NCI-H510A treated with DMSO at 0.1 percent for 48 hours (cell line): ENCODE measurements around the gene POU4F3.
"Not testable (repeated sequence)": the region's sequence is repeated elsewhere in the genome, so short reads cannot be mapped to it uniquely, and the experiment has no call there.

Experiments used
- DNase-seq: peaks from one replicate; lab custom pipeline; 2025; lab: John Stamatoyannopoulos, UW

The POU4F3 gene, protein sequence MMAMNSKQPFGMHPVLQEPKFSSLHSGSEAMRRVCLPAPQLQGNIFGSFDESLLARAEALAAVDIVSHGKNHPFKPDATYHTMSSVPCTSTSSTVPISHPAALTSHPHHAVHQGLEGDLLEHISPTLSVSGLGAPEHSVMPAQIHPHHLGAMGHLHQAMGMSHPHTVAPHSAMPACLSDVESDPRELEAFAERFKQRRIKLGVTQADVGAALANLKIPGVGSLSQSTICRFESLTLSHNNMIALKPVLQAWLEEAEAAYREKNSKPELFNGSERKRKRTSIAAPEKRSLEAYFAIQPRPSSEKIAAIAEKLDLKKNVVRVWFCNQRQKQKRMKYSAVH

DNA sequence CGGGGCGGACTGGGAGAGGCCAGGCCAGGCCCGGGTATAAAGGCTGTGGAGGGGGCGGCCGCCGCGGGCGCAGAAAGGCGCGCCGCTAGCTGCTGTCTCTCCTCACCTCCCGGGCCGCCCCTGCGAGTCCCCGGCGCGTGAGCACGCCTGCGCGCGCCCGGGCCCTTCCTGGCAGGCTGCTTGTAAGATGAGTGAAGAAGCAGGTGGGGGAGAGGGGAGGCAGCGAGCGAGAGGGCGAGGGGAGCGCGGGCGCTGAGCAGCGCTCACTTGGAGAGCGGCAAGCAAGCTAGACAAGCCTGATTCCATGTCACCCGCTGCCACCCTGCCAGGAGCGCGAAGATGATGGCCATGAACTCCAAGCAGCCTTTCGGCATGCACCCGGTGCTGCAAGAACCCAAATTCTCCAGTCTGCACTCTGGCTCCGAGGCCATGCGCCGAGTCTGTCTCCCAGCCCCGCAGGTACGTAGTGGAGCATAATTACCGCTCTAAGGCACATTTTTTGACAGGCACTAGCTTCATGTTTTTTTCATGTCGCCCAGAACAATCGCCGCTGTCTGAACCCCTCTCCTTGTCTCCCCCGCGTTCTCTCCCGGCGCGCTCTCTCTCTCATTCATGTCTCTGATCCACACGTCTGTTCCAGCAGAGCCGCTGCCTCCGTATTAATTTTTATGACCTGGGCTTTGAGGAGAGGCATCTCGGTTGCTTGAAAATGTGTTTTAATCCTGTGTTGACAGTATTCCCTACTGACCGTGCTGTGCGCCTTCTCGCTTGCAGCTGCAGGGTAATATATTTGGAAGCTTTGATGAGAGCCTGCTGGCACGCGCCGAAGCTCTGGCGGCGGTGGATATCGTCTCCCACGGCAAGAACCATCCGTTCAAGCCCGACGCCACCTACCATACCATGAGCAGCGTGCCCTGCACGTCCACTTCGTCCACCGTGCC is at the start of gene POU4F3:
TSS of gene POU4F3 (plus strand) at position 66 of the 941 bp plus-strand sequence. CDS start at position 340, 274 bp downstream.
- peak; percentile 3 for DNase-seq

DNA sequence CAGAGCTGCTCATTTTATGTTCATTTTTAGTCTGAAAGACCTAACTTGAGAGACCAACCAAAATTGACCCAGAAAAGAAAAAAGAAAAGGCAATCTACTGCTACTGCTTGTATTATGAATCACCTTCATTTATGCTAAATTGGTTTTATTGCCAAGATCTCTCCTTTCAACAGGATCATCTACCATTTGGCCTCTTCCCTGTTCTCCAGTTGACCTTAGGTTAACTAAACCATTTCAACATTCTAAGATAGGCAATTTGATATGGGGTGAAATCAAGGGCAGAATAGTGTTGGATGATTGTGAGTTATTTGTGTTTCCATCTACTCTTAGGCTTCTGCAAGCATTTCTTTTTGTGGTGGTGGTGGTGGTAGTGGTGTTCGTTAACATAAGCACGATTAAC is 48.3 kb upstream of the POU4F3 start:
- no peak for DNase-seq

DNA sequence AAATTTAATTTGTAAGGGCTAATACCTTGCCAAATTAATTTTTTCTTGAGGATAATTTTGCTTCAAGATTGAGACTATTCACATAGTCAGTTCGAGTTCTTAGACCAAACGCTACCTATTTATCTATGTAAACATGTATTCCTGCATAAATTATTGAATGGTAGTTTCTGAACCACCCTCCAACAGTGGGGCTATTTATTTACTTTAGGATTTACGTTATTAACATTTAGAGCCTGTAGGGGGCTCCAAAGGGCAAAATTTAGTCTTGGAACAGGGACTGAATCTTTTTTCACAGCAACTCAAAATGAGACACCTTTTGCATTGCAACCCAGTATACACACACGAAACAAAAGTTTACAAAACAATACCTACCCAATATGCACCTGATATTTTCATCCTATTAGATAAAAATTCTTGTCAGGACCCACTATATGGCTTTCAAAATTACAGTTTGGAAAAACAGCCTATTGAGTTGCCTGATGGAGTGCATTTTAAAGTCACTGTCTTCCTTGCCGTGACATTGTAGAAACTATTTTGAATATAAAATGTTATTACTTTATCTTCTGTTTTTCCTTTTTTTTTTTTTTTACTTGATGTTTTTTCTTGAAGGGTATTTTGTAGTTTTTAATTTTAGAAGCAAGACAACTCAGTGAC is 47.1 kb upstream of the POU4F3 start:
- DNase-seq, result peak; percentile 24

DNA sequence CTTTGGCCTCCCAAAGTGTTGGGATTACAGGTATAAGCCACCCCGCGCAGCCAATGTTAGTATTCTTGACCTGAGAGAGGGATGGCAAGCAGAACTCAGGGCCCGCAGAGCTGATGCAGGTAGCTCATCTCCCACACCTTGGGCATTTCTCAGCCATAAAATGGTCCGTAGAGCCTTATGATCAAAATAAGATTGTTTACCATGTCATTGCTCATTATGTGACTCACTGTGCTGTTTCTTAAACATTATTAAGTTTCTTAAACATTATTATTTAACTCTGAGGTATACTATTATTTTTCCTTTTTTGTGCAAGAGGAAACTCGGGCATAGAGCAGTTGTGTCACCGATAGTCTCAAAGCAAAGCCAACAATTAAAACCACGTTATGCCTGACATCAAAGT is 42.4 kb upstream of the POU4F3 start:
- DNase-seq, result no peak

DNA sequence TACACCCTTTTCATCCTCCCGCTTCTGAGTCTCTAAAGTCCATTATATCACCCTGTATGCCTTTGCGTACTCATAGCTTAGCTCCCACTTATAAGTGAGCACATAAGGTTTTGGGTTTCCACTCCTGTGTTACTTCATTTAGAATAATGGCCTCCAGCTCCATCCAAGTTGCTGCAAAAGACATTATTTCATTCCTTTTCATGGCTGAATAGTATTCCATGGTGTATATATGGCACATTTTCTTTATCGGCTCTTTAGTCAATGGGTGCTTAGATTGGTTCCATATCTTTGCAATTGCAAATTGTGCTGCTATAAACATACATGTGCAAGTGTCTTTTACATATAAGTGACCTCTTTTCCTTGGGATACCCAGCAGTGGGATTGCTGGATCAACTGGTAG is 39.7 kb upstream of the POU4F3 start:
- DNase-seq, result not testable (repeated sequence)

DNA sequence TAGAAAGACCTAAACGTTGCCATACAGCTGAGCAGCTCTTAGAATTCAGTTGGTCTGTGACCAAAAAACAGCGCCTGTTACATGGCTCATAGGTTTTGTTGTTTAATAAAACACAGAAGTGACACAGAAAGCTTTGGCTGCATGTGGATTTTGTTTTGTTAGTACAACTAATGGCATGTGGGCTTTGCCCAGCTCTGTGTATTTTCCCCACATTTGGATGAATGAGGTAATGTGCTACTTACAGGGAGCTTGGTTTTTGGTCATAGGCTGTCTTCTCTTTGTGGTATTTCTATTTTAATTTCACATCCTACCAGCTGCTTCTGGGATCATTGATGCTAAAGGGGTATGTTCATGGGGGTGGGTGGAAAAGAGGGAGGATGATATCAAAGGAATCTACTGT is 37.0 kb upstream of the POU4F3 start:
- no peak for DNase-seq

DNA sequence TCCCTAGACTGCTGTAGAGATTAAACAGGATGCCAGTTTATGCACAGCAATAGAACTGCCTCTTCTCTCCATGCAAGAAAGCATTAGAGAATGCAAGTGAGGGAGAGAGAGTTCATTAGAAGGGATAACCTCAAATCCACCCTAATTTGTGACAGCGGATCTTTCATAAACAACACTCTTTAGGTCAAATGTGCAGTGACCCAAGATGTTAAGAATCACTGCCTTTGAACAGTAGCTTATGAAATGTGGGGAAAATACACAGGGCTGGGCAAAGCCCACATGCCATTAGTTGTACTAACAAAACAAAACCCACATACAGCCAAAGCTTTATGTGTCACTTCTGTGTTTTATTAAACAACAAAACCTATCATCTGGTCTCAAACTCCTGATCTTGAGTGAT is 36.2 kb upstream of the POU4F3 start:
- no peak for DNase-seq

DNA sequence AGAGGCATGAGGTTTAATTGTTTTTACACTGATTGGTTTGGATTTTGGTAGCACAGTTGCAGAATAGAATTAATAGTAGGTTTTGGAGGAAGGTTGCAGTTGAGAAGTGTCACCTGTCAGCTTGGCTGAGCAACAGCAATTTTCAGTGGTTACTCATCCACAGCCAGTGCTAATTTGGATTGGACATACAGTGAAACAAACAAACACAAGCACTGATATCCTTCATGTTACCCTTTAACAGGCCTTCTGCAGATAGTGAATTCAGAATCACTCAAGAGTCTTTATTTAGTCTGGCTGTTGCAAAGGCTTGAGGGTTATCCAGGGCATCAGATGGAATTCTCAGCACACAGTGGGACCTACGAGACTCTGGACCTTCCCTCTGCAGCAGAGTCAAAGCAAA is 31.8 kb upstream of the POU4F3 start:
- no peak for DNase-seq

DNA sequence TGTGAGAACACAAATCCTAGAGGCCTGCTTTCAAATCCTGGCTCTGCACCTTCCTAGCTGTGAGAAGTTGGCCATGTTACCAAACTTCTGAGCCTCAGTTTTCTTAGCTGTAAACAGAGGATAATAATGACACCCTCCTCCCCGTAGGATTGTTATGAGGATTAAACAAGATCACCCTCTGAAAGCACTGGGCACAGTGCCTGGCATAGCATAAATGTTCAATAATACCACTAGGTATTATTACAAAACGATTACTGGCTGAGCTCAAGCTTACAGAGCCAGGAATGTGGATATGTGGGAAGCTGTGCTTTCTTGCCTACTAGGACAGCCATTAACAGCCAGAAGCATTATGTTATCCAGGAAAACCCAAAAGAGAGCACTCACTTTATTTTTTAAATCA is 30.8 kb upstream of the POU4F3 start:
- DNase-seq, result no peak

DNA sequence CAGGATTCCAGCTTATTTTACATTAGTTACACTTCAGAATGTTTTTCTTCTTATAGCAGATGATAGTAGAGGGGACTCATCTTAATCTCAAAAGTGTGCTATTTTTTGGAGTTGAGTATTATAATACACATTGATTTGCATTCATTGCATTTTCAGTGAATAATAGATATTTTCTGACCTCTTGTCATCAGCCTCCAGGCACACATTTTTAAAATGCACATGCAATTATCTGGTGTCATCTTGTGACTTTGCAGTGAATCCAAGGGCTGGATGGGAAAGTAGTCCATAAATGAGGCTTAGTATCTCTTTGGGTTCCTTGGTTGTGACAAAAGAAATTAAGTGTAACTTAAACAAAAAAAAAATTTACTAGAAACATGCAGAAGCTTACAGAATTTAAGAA is 28.1 kb upstream of the POU4F3 start:
- DNase-seq, result no peak

DNA sequence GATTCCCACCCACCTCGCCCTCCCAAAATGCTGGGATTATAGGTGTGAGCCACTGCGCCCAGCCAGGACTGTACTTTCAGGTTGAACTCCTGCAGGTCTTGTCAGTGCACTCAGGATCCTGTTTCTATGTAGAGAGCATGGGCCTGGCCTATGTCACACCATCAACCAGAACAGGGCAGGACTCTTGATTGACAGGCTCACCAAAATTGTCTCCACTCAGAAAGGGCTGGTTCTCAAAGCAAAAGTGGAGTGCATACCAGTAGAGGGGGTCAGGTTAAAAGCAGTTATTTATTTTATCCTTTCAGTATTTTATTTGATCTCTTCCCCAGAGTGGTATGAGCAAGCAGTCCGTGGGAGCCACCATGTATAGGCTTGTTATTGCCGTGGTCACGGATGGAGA is 27.4 kb upstream of the POU4F3 start:
- no peak for DNase-seq

DNA sequence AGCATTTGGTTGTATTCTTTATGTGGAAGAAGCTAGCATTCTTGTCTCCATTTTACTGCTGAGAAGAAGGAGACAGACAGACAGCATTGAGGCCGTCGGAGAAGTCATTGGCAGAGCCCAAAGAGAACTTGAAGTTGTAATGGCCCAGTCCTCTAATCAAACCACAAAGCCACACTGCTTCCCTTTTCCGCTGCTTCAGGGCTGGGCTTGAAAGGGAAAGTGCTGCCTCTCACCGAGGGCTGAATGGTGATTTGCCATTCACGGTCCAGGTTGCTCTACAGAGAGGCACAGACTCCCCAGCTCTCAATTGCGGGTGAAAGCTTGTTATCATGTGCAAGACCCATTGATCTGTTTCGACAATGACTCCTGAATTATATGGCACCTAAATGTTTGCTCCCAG is 25.6 kb upstream of the POU4F3 start:
- DNase-seq, result no peak

DNA sequence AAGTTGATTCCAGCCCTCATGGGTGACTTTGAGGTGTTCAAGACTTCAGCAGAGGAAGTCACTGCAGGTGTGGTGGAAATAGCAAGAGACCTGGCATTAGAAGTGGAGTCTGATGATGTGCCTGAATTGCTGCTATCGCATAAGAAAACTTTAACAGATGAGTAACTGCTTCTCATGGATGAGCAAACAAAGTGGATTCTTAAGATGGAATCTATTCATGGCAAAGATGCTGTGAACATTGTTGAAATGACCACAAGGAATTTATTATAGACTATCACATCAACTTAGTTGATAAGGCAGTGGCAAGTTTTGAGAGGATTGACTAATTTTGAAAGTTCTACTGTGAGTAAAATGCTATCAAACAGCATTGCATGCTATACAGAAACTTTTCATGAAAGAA is 17.1 kb upstream of the POU4F3 start:
- DNase-seq, result no peak

DNA sequence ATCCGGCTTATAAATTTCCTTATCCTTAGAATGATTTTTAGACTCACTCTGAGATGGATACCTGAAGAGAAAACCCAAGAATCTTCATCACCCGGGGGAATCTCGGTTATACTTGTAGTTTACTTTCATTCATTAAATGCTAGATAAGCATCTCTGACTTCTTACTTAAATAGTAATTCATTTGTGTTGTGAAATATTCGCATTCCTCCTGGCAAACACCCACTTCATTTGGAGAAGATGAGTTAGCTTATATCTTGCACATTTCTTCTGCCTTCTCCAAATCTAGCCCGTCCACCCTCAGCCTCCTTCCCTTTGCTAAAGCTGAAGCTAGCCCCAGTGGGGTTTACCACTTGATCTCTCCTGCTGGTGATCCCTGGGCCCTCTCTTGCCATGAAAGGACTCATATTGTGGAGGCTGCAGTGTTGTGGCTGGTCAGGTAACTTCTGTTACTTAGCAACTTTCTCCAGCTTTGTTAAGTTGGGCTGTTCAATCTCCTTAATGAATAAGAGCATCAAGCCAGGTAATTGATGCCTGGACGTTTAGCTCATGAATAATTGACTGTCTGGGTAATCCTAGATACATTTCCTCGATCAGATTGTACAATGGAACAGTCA is 11.3 kb upstream of the POU4F3 start:
- DNase-seq, result no peak

DNA sequence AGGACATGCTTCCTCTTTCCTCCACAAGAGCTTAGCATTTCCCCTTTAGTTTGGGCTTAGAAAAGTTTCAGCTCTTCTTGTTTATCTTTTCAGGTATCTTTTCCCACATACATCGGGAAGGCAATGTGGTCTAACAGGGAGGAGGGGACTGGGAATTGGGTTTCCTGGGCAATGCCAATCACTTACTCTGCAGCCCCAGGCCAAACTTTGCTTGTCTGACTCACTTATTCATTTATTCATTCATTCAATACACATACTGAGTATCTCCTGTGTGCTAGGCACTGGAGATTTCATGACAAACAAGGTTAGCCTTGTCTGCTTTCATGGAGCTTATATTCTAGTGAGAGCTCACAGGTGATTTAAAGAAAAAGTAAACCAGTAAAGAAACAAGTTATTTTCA is 10.7 kb upstream of the POU4F3 start:
- no peak for DNase-seq

DNA sequence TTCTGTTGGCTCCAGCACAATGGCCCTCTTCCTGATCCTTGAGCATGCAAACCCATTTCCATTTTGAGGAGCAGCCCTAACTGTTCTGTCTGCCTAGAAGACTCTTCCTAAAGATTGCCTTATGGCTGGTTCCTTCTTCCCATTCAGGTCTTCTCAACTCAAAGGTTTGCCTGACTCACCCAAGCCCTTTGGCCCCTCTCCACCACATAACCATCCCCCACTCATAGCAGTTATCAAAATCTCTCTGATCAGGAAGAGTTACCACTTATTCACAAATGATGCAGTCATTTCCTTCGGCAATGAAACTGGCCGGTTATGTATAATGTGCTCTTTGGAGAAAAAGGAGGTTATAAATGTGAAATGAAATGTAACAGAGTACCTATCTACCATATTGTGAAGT is 8.9 kb upstream of the POU4F3 start:
- no peak for DNase-seq

DNA sequence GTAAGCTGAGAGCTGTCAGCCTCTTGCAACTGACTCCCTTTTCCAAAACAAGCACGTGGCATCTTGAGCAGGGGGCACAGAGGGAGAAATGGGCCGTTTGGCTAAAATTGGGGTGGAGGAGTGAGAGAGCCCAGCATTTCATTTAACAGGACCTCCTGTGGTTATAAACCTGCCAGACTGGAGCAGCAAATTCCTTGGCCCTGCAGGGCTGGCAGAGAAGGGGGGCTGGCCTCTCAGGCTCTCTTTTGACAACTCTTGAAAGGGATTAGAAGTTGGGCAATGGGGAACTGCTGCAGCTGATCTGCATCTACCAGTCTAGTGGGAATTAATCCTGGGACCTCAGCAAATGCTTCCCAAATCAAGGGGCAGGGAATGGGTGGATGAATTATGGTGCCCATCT is 7.2 kb upstream of the POU4F3 start:
- DNase-seq, result no peak

DNA sequence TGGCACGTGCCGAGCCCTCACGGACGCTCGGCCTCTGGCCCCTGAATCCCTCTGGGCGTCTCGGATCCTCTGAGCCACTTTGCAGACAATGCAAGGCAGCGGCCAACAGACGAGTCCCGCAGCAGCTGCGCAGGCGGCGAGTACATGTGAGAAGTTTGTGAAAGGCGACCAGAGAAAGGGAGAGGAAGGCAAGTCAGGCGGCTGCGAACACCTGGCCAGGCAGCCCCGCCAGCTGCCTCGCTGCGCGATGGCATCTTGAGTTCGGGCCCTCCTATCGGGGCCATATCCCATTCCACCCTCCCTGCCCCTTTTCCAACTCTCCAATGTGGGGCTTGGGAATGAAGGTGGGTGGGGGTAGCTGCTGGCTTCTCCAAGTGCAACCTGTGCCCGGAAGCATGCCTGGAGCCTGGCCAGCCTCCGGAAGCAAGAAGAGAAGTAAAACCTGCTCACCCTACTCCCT is 4.5 kb upstream of the POU4F3 start:
- no peak for DNase-seq

DNA sequence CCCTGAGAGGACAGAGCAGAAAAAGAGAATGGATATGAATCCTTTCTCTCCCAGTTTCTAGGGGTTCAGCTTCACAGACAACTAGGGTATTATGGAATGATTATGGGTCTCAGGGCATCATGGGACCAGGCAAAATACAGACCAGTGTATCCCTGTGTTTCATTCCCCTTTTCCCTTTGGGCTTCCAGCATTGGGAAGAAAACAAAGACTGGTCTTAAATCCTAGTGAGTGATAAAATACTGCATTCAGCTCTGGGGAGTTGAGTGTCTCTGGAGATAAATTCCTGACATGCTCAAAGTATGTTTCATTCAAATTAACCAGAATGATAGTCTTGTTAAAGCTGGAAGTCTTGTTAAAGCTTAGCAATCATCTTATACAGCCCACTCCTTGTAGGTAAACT is 2.4 kb upstream of the POU4F3 start:
- DNase-seq, result no peak

DNA sequence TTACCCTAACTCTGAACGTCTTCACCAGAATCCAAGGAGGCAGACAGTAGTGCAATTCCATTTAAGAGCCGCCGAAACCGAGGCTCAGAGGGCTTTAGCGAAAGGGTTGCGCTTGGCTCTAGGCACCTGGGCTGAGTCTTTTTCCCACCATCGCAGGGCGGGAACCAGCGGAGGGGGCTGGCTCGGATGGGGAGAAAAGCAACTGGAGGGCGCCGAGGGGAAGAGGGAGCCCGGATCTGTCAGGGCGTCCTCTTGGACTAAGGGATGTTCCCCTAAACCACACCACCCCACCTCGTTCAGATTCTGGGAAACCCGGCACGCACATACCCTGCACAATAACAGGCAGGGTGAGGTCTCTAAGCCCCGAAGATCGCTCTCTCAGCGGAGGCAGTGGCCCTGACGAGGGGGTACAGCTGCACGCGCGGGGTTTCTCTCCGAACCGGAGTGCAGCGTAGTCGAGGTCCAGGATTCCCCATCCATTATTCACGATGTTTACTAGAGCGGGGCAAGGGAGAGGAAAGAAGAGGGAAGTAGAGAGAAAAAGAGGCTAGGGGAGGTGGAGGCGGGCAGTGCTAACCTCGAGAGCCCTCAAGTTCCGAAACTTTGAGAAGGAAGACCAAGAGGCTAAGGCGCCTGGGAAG is 1.3 kb upstream of the POU4F3 start:
- no peak for DNase-seq

DNA sequence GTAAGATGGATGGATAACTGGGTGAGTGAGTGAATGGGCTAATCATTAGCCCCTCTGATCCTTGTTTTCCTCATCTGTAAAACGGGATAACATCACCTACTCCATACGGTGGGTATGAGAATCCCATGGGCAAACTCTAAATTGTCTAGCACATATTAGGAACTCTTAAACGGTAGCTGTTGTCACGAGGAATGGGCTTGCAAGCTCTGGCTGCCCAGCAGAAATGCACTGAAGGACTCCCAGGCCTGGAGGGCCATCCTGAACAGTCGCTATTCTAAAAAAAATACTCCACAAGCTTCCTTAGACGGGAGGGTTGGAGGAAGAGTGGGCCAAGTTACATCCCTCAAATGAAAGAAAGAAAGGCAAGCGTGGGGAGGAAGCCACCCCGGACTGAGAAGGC is 711 bp upstream of the POU4F3 start:
- DNase-seq, result no peak
